Stimulated activated CD8-positive, alpha-beta memory T cell treated with anti-CD3 and anti-CD28 coated beads, Interleukin-2, amount 100 ng/mL, for 48 hours (primary cell): Measurements from ENCODE around the gene FPGT.
"Not testable (repeated sequence)": the region's sequence is repeated elsewhere in the genome, so short reads cannot be mapped to it uniquely, and the experiment has no call there.

Experiments used
- DNase-seq, 2 donors: peaks; one replicate each; pipeline ENCODE4 v3.0.0-alpha.2; 2020; ENCODE audit warnings: low read depth in 2 of 2

FPGT gene

GRCh38 chr1:74197657-74198552 is at the start of gene FPGT, which contains the start of gene LRRIQ3:
Gene FPGT (plus strand): TSS chr1:74198242. CDS start chr1:74198279, 37 bp downstream.
Gene LRRIQ3 (minus strand): TSS chr1:74198176. CDS start chr1:74183684, 14,492 bp downstream.
- DNase-seq: peak; percentile 92 to 95

GRCh38 chr1:74160046-74160445 is 38.0 kb upstream of the FPGT start:
- DNase-seq: no peak

GRCh38 chr1:74161497-74161896 is 36.5 kb upstream of the FPGT start:
- DNase-seq: no peak

GRCh38 chr1:74162333-74162732 is 35.7 kb upstream of the FPGT start:
- DNase-seq: no peak

GRCh38 chr1:74174423-74174822 is 23.6 kb upstream of the FPGT start:
- DNase-seq: not testable (repeated sequence)

GRCh38 chr1:74180490-74180889 is 17.6 kb upstream of the FPGT start:
- DNase-seq: no peak

GRCh38 chr1:74193908-74194307 is 4.1 kb upstream of the FPGT start:
- DNase-seq: no peak

- DNase-seq: no peak
These were observed 2.7 kb upstream of the FPGT start for GRCh38 chr1:74195339-74195738.

- DNase-seq: no peak
These were observed 787 bp upstream of the FPGT start for GRCh38 chr1:74197255-74197654.

- DNase-seq: no peak
These were observed 1.5 kb downstream of the FPGT start for GRCh38 chr1:74199504-74199903.

- no peak for DNase-seq
These were observed 7.2 kb downstream of the FPGT start for GRCh38 chr1:74205266-74205665.

- no peak for DNase-seq
These were observed 17.2 kb downstream of the FPGT start for GRCh38 chr1:74215229-74215628.

- no peak for DNase-seq
These were observed 24.7 kb downstream of the FPGT start for GRCh38 chr1:74222701-74223100.

- DNase-seq: no peak
These were observed 25.4 kb downstream of the FPGT start for GRCh38 chr1:74223453-74223852.

GRCh38 chr1:74235153-74235552 is 37.1 kb downstream of the FPGT start, which contains the start of gene TNNI3K:
Gene TNNI3K (plus strand): TSS chr1:74235387. CDS start chr1:74235452, 65 bp downstream.
- no peak for DNase-seq

- no peak for DNase-seq
These were observed 38.4 kb downstream of the FPGT start for GRCh38 chr1:74236440-74236839.

- DNase-seq: no peak
These were observed 39.0 kb downstream of the FPGT start for GRCh38 chr1:74237035-74237434.

- DNase-seq: no peak
These were observed 39.7 kb downstream of the FPGT start for GRCh38 chr1:74237787-74238186.

- no peak for DNase-seq
These were observed 47.2 kb downstream of the FPGT start for GRCh38 chr1:74245168-74245772.

GRCh38 chr1:74246315-74246714 is 48.3 kb downstream of the FPGT start:
- DNase-seq: no peak

GRCh38 chr1:74247881-74248528 is 50.0 kb downstream of the FPGT start:
- DNase-seq: no peak

- not testable (repeated sequence) for DNase-seq
These were observed 55.3 kb downstream of the FPGT start for GRCh38 chr1:74253243-74253824.
